ENCODE data around the gene STK17A. TPM values are rescaled to one million over a fixed set of nuclear protein-coding genes. Genes with fewer than 3 reads are reported as not detected.
A peak's percentile ranks its signal among the peaks of the same experiment; 100 is the strongest.

STK17A gene
- total RNA-seq, 3 donors from 2014 or later (not counting 1 experiment from before 2014, with no cell fraction given), result 92.9 to 135 (median 111) TPM

- no peaks in the 10 kb centered on the region for H3K9me3 Mint-ChIP-seq
- H3K4me1 Mint-ChIP-seq, result peaks cover 83 to 92% of the 10 kb centered on the region in 2 donors
- H3K27ac Mint-ChIP-seq, result peak overlapping the region; percentile 83 to 99
- peaks cover 36% of the 10 kb centered on the region for H3K4me1 ChIP-seq (ENCODE audit: control insufficient read depth, insufficient read depth, low read length)
- no peaks in the 10 kb centered on the region for H3K9me3 ChIP-seq (ENCODE audit: control insufficient read depth, insufficient read depth, low read length)
- ATAC-seq (no peak), DNase-seq (no peak)
- no peaks in the 10 kb centered on the region for H3K36me3 Mint-ChIP-seq
- H3K4me3 ChIP-seq (ENCODE audit: low read length), result no peak overlapping the region
- peak overlapping the region; percentile 99 for H3K27ac ChIP-seq (ENCODE audit: low read length)
- WGBS (ENCODE audit: insufficient coverage), result 43% methylated on average over 2 of the region's 3 CpGs
- H3K36me3 ChIP-seq (ENCODE audit: control insufficient read depth, insufficient read depth, low read length), result peaks cover 10% of the 10 kb centered on the region
- no peaks in the 10 kb centered on the region for H3K27me3 Mint-ChIP-seq (ENCODE audit: low read depth in 2 of 2)
- intact Hi-C loops (cut with micrococcal nuclease), result loop anchor here (10.0 kb wide), 1 partner anchor 1295 kb away; the partner anchor contains the start of gene PURB
- no peak for TF ChIP-seq CTCF (IDR thresholded peaks at IDR 0.05)
- H3K4me3 Mint-ChIP-seq, result peak overlapping the region; percentile 58
- no peaks in the 10 kb centered on the region for H3K27me3 ChIP-seq (ENCODE audit: control insufficient read depth, insufficient read depth, low read length)
Observed at GRCh38 chr7:43589728-43590127, 6.8 kb downstream of the STK17A start.

GRCh38 chr7:43590862-43591557, 8.1 kb downstream of the STK17A start:
- no peak for TF ChIP-seq CTCF (IDR thresholded peaks at IDR 0.05)
- ATAC-seq, result no peak
- H3K9me3 ChIP-seq (ENCODE audit: control insufficient read depth, insufficient read depth, low read length), result no peaks in the 10 kb centered on the region
- no peaks in the 10 kb centered on the region for H3K27me3 ChIP-seq (ENCODE audit: control insufficient read depth, insufficient read depth, low read length)
- Mint-ChIP-seq H3K27ac (peak overlapping the region; percentile 83 to 99), H3K4me3 (peak overlapping the region; percentile 78), H3K9me3 (no peaks in the 10 kb centered on the region), H3K27me3 (ENCODE audit: low read depth in 2 of 2) (no peaks in the 10 kb centered on the region), H3K4me1 (peaks cover 87 to 89% of the 10 kb centered on the region in 2 donors), H3K36me3 (no peaks in the 10 kb centered on the region)
- 7% methylated on average over 2 of the region's 2 CpGs for WGBS (ENCODE audit: insufficient coverage)
- no peak for DNase-seq
- intact Hi-C loops (cut with micrococcal nuclease), result no loop called here
- H3K4me1 ChIP-seq (ENCODE audit: control insufficient read depth, insufficient read depth, low read length), result peaks cover 41% of the 10 kb centered on the region
- H3K27ac ChIP-seq (ENCODE audit: low read length), result peak overlapping the region; percentile 37
- peaks cover 14% of the 10 kb centered on the region for H3K36me3 ChIP-seq (ENCODE audit: control insufficient read depth, insufficient read depth, low read length)
- no peak overlapping the region for H3K4me3 ChIP-seq (ENCODE audit: low read length)

- no peak for DNase-seq
- H3K9me3 Mint-ChIP-seq, result no peaks in the 10 kb centered on the region
- peak overlapping the region; percentile 78 for H3K4me3 Mint-ChIP-seq
- no peaks in the 10 kb centered on the region for H3K27me3 ChIP-seq (ENCODE audit: control insufficient read depth, insufficient read depth, low read length)
- no peaks in the 10 kb centered on the region for H3K27me3 Mint-ChIP-seq (ENCODE audit: low read depth in 2 of 2)
- no peak for TF ChIP-seq CTCF (IDR thresholded peaks at IDR 0.05)
- intact Hi-C loops (cut with micrococcal nuclease), result no loop called here
- H3K27ac ChIP-seq (ENCODE audit: low read length), result peak overlapping the region; percentile 37
- WGBS (ENCODE audit: insufficient coverage), result 22% methylated on average over 2 of the region's 4 CpGs
- peaks cover 20% of the 10 kb centered on the region for H3K36me3 ChIP-seq (ENCODE audit: control insufficient read depth, insufficient read depth, low read length)
- no peak overlapping the region for H3K4me3 ChIP-seq (ENCODE audit: low read length)
- peaks cover 81 to 88% of the 10 kb centered on the region in 2 donors for H3K4me1 Mint-ChIP-seq
- no peaks in the 10 kb centered on the region for H3K9me3 ChIP-seq (ENCODE audit: control insufficient read depth, insufficient read depth, low read length)
- H3K36me3 Mint-ChIP-seq, result no peaks in the 10 kb centered on the region
- peak overlapping the region; percentile 83 to 99 for H3K27ac Mint-ChIP-seq
- ATAC-seq, result peak in 2 of 3 donors; percentile 14 to 38
- H3K4me1 ChIP-seq (ENCODE audit: control insufficient read depth, insufficient read depth, low read length), result peaks cover 45% of the 10 kb centered on the region
Observed at GRCh38 chr7:43591558-43592180, 8.8 kb downstream of the STK17A start.
